Endothelial cell of umbilical vein (primary cell): Measurements from ENCODE around the gene MYO15A. TPM values are rescaled to one million over a fixed set of nuclear protein-coding genes. Genes with fewer than 3 reads are reported as not detected.

Experiments
- BruUV-seq: library from RNA; stranded (reverse); fragments of 400-500 nt; replicated peaks from 2 replicates; lab custom pipeline; 2021; lab: Mats Ljungman, UMichigan
- CTCF ChIA-PET: fragments of 300-600, 350-600 bp; sonication (Branson Sonifier 250); formaldehyde crosslinking; loops from one replicate; lab custom pipeline; 2021; ENCODE audit warnings: antibody characterized with exemption, inconsistent platforms; lab: Charles Lee
- POLR2A ChIA-PET: fragments of 300-600, 350-600 bp; sonication (Branson Sonifier 250); formaldehyde crosslinking; loops from one replicate; lab custom pipeline; 2021; ENCODE audit warnings: antibody characterized with exemption, inconsistent platforms; lab: Charles Lee
- DNase-seq: peaks from one replicate; pipeline ENCODE4 v3.0.0-alpha.2; 2011; ENCODE audit warnings: low read depth, low spot score
- FAIRE-seq: peaks from 2 replicates; lab custom pipeline; 2011; peaks lifted over from hg19 to GRCh38; lab: Jason Lieb, UNC
- H2AFZ ChIP-seq: 2 replicates; pipeline ENCODE4 v1.6.0; 2012; ENCODE audit warnings: low read depth, low read length, control low read depth, inconsistent platforms
- H3K27ac ChIP-seq: 2 replicates; pipeline ENCODE4 v1.5.1; 2011; ENCODE audit warnings: low read depth, mild to moderate bottlenecking, control low read depth, low read length, moderate library complexity; ENCODE audit not compliant: insufficient read depth
- H3K27me3 ChIP-seq, 2 experiments: 2 replicates each; pipeline versions ENCODE4 v1.6.0 to v1.6.1; 2011; ENCODE audit warnings: low read length in 2 of 2, mixed read lengths in 1 of 2; ENCODE audit not compliant: control insufficient read depth in 2 of 2, insufficient read depth in 2 of 2
- H3K36me3 ChIP-seq, 2 experiments: 2 replicates in 1 of 2; 3 replicates in 1 of 2; pipeline ENCODE4 v1.5.1; 2011; ENCODE audit warnings: low read length in 2 of 2, mild to moderate bottlenecking in 1 of 2, moderate library complexity in 1 of 2; ENCODE audit not compliant: control insufficient read depth in 2 of 2, insufficient read depth in 2 of 2; ENCODE audit errors: extremely low read depth in 1 of 2
- H3K4me1 ChIP-seq: 3 replicates; pipeline ENCODE4 v1.5.1; 2011; ENCODE audit warnings: mild to moderate bottlenecking, low read length; ENCODE audit not compliant: control insufficient read depth, insufficient read depth; ENCODE audit errors: extremely low read depth
- H3K4me2 ChIP-seq: 2 replicates; pipeline ENCODE4 v1.6.1; 2011; ENCODE audit warnings: low read length, control low read depth, mixed read lengths; ENCODE audit not compliant: insufficient read depth
- H3K4me3 ChIP-seq, 3 experiments: fragments of 200-600 bp in 1 of 3; sonication (generic), shearing (Covaris generic) in 1 of 3; replicated peaks in 1 of 3; 2 replicates each; pipeline ENCODE4 v1.5.1; 2011 to 2016; ENCODE audit warnings: control low read depth in 3 of 3, low read length in 3 of 3, mild to moderate bottlenecking in 2 of 3, inconsistent platforms in 1 of 3, low read depth in 1 of 3, moderate library complexity in 1 of 3; ENCODE audit not compliant: insufficient read depth in 1 of 3
- H3K79me2 ChIP-seq: 2 replicates; pipeline ENCODE4 v1.6.0; 2012; ENCODE audit warnings: low read length, inconsistent platforms; ENCODE audit not compliant: control insufficient read depth, insufficient read depth
- H3K9ac ChIP-seq: replicated peaks from 2 replicates; pipeline ENCODE3; 2011; ENCODE audit warnings: low read length, control low read depth; ENCODE audit not compliant: insufficient read depth; ENCODE audit errors: extremely low read depth
- H3K9me1 ChIP-seq: replicated peaks from 3 replicates; pipeline ENCODE4 v1.6.0; 2011; ENCODE audit warnings: mild to moderate bottlenecking, low read length; ENCODE audit not compliant: control insufficient read depth, insufficient read depth; ENCODE audit errors: extremely low read depth
- H3K9me3 ChIP-seq: replicated peaks from 2 replicates; pipeline ENCODE4 v1.5.1; 2012; ENCODE audit warnings: low read length, inconsistent platforms; ENCODE audit not compliant: control insufficient read depth, insufficient read depth
- H4K20me1 ChIP-seq: replicated peaks from 2 replicates; pipeline ENCODE3; 2011; ENCODE audit warnings: mild to moderate bottlenecking, low read length; ENCODE audit not compliant: control insufficient read depth, insufficient read depth; ENCODE audit errors: extremely low read depth
- EZH2 ChIP-seq: IDR thresholded peaks from 2 replicates; pipeline ENCODE4 v1.6.1; 2012; ENCODE audit warnings: borderline replicate concordance, low read depth, mild to moderate bottlenecking, moderate library complexity, low read length, inconsistent platforms; ENCODE audit not compliant: severe bottlenecking
- FOS ChIP-seq: IDR thresholded peaks from 2 replicates; pipeline ENCODE4 v1.6.1; 2011; ENCODE audit warnings: mild to moderate bottlenecking, low read length, moderate library complexity, borderline replicate concordance; ENCODE audit not compliant: insufficient read depth
- GATA2 ChIP-seq: IDR thresholded peaks from 2 replicates; pipeline ENCODE4 v1.7.0; 2011; ENCODE audit warnings: low read depth, mild to moderate bottlenecking, moderate library complexity, mixed read lengths, low read length; ENCODE audit not compliant: insufficient read length, insufficient read depth
- JUN ChIP-seq: IDR thresholded peaks from 2 replicates; pipeline ENCODE4 v1.6.1; 2011; ENCODE audit warnings: borderline replicate concordance, low read depth; ENCODE audit not compliant: insufficient read length, insufficient read depth
- MYC ChIP-seq: IDR thresholded peaks from one replicate; pipeline ENCODE4 v1.6.1; 2011; ENCODE audit warnings: mild to moderate bottlenecking, low read depth, low read length
- POLR2AphosphoS5 ChIP-seq: IDR thresholded peaks from 2 replicates; pipeline ENCODE4 v1.6.1; 2012; ENCODE audit warnings: low read depth, mild to moderate bottlenecking, control low read depth, low read length, moderate library complexity; ENCODE audit not compliant: insufficient read depth
- dilution Hi-C: fragments of 300-500 bp; cut with MboI; formaldehyde crosslinking; loops from one replicate; pipeline ENCODE4 v1.15.0; 2019; ENCODE audit warnings: low sequenced_read_pairs; ENCODE audit not compliant: extremely low pct_ligation_motif_present
- intact Hi-C: fragments of 100-400 bp; cut with micrococcal nuclease; formaldehyde crosslinking; loops from one replicate; pipeline ENCODE4 v1.10.0; 2022
- polyA plus RNA-seq, 4 experiments: library from polyadenylated mRNA; depleted of rRNA in 3 of 4; stranded (reverse) in 3 of 4; unstranded in 1 of 4; fragments of >200 nt; gene quantifications; 2 replicates each; pipeline versions ENCODE4 v1.2.1 to v1.2.3, GENCODE V29; 2011 to 2012; ENCODE audit warnings: missing spikeins in 1 of 4
- total RNA-seq: library from RNA; stranded (reverse); gene quantifications from 2 replicates; pipeline ENCODE4 v1.2.3, GENCODE V29; 2021
- TF ChIP-seq, protein P1 (sequence below), 2 donors: IDR thresholded peaks; 1 replicate in 1 of 2; 2 replicates in 1 of 2; pipeline ENCODE4 v1.5.1; 2011; ENCODE audit warnings: low read length in 2 of 2, mild to moderate bottlenecking in 2 of 2, moderate library complexity in 2 of 2, control low read depth in 1 of 2, inconsistent platforms in 1 of 2, low read depth in 1 of 2; ENCODE audit not compliant: insufficient read depth in 1 of 2; ENCODE audit errors: extremely low read depth in 1 of 2

Gene MYO15A
- total and polyA plus RNA-seq, 2 donors (not counting 3 experiments of a cell fraction or from before 2014, with no cell fraction given), result 0.46 to 0.82 TPM

DNA sequence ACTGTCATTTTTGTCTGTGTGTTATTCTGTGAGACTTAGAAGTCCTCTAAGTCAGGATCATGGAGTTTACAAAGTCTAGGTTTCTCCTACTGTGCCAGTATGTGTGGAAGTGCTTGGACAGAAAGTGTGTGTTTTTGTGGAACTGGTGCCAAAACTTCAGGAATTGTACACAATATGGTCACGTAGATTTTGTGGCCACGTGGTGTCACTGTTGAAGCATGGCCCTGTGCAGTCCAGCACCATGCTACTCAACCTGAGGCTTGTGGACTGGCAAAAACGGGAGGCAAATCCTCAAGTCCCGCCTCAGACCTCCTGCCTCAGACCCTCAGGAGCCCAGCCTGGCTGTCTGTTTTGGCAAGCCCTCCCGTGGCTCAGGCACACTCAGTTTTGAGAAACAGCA is 58.3 kb downstream of the MYO15A start:
- FAIRE-seq, result no peak
- Histone ChIP-seq H4K20me1 (no peaks in the 10 kb centered on the region), H3K79me2 (no peaks in the 10 kb centered on the region), H3K9me1 (no peaks in the 10 kb centered on the region), H3K4me3 (no peak overlapping the region), H3K9me3 (no peaks in the 10 kb centered on the region), H3K9ac (no peak overlapping the region), H3K27ac (no peak overlapping the region), H2AFZ (no peak overlapping the region), H3K4me1 (no peaks in the 10 kb centered on the region), H3K36me3 (no peaks in the 10 kb centered on the region), H3K4me2 (no peak overlapping the region), H3K27me3 (no peaks in the 10 kb centered on the region)
- DNase-seq, result no peak
- POLR2A ChIA-PET, result no interaction called here
- BruUV-seq, result no TSS peak
- dilution Hi-C loops, result no loop called here
- TF ChIP-seq, protein P1, sequence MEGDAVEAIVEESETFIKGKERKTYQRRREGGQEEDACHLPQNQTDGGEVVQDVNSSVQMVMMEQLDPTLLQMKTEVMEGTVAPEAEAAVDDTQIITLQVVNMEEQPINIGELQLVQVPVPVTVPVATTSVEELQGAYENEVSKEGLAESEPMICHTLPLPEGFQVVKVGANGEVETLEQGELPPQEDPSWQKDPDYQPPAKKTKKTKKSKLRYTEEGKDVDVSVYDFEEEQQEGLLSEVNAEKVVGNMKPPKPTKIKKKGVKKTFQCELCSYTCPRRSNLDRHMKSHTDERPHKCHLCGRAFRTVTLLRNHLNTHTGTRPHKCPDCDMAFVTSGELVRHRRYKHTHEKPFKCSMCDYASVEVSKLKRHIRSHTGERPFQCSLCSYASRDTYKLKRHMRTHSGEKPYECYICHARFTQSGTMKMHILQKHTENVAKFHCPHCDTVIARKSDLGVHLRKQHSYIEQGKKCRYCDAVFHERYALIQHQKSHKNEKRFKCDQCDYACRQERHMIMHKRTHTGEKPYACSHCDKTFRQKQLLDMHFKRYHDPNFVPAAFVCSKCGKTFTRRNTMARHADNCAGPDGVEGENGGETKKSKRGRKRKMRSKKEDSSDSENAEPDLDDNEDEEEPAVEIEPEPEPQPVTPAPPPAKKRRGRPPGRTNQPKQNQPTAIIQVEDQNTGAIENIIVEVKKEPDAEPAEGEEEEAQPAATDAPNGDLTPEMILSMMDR (IDR thresholded peaks at IDR 0.05; ENCODE audit: extremely low read depth in 1 of 2, insufficient read depth in 1 of 2, low read depth in 1 of 2, low read length in 2 of 2), result no peak
- TF ChIP-seq EZH2 (no peak), MYC (no peak), JUN (no peak), FOS (no peak), POLR2AphosphoS5 (no peak), GATA2 (no peak)
- intact Hi-C loops, result no loop called here
- CTCF ChIA-PET, result no interaction called here
